HuH-7.5 (cell line): ENCODE results near the gene RGS17.
"Not testable (repeated sequence)": the region's sequence is repeated elsewhere in the genome, so short reads cannot be mapped to it uniquely, and the experiment has no call there.

ENCODE experiments used
- DNase-seq: peaks from one replicate; pipeline ENCODE4 v3.0.0; 2011; ENCODE audit warnings: low spot score

The RGS17 gene, protein sequence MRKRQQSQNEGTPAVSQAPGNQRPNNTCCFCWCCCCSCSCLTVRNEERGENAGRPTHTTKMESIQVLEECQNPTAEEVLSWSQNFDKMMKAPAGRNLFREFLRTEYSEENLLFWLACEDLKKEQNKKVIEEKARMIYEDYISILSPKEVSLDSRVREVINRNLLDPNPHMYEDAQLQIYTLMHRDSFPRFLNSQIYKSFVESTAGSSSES

GRCh38 chr6:153131037-153131981 is at the start of gene RGS17:
RGS17 (minus strand) TSS chr6:153131282; CDS start chr6:153044018, 87,264 bp downstream.
- DNase-seq, result peak; percentile 86

DNA sequence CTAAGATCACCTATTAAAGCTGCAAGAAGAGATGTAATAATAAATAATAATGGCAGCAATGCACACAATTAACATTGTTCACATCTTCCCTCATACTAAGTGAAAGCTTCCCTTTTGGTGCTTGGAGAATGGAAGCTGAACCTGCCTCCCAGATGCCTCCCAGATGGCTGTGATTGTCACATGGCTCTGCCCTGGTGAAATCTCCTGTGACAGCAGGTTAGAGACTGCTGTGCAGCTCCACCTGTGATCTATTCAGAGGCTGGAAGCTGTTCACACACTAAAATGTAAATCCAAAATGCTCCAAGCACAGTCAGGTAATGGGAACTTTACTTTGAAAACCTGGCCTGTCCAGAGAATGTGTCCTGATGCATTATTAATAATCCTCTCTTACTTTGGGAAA is 41.7 kb upstream of the RGS17 start:
- no peak for DNase-seq

- DNase-seq, result no peak
Observed at GRCh38 chr6:153170511-153170910, 39.4 kb upstream of the RGS17 start.

DNA sequence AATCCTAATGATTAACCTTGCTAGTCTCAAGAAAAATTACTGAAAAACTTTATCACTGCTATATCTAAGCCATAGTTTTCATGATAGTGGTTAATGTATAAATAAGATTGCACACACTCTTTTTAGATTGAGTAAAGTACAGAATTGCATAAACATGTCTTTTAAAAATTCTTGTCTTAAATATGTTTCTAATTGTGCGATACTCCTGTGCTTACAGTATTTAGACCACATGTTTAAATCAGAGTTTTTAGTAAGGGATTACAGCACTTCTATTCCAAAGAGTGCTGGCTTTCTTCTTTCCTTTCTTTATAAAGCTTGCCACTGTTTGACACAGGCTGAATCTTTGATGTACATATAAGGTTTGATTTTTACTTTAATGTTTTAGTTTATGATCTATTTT is 36.8 kb upstream of the RGS17 start:
- no peak for DNase-seq

DNA sequence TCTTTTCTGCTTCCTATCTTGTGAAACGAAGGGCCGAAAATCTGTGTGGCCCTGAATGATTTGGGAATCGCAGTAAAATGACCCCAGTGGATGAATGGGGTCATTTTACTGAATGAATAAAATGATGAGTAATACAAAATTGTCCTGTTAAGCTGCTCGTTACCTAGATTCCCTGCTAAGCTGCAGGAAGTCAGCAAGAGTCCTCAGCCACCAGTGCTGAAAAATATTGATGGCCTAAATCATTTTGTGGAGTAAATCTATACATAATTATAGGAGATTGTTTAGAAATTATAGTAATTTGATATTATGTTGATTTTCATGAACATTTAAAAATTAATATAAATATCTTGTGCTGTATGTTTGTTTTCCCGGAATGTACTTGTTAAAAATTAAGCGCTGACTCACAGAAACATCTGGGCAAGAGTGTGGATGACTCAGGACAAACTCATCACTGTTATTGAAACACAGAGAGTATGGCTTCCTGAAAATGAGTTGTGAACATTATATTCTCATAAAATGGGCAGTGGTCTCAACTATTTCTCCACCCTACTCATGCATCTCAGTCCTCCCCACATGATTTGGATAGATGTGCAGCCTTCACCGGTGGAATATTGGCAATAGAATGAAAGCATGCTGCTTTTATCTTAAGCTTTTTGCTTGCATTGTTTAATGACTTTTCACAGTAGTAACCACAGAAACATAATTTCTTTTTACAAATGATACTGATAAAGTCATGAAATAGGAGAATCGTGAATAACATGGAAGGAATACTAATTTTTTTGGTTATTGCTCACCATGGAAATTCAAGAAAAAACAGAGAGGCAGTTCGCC is 36.2 kb upstream of the RGS17 start:
- DNase-seq, result no peak

GRCh38 chr6:153162646-153163045 is 31.6 kb upstream of the RGS17 start:
- no peak for DNase-seq

DNA sequence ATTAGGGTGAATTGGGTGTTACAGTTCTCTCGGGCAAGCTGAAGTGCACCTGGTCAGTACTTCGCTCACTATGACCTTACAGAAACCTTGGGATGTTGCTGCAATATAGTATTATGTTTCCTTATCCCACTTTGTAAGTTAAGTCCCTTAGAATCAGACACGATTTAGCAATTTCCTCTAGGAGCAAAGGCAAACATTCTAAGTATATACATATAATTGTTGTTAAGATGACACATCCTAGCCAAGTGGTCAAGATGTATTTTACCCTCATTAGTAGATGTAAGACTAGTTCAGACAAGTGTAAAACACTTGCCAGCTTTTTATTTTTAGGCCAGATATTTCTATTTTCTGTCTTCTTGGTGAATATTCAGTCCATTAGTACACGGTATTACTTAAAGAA is 31.1 kb upstream of the RGS17 start:
- no peak for DNase-seq

DNA sequence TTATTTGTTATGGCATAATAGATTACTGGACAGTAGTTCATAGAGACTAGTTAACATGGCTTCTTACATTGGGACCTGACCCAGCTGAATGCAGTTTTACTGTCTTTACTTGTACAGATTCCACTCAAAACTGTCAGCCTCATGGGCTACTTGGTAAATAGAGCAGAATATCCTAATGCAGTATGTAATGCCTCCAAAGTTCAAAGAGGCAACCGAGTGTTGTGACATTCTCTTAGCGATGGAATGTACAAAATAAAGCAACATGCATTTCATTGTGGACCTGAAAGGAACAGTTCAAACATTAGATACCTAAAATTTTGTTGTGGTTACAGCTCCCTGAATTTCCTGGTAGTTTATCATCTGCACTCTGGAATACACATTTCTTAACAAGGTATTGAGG is 29.1 kb upstream of the RGS17 start:
- DNase-seq, result no peak

GRCh38 chr6:153150752-153151440 is 19.8 kb upstream of the RGS17 start:
- no peak for DNase-seq

DNA sequence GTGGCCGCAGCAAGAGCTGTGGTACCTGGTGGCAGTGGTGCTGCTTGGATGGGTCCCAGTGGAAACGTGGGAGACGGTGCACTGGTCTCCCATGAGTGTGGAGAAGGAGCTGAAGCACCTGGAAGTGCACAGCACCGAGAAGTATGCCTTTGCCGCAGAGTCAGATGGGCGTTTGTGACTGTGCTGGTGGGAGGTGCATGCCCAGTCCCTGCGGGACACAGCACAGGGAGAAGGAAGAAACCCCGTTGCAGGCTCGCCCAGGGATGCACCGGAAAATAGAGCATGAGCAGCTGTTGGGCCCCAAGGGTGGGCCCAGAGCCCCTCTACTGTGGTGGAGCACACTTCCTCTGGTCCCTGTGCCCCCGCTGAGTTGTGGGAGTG is 19.3 kb upstream of the RGS17 start:
- no peak for DNase-seq

- no peak for DNase-seq
Observed at GRCh38 chr6:153149891-153150290, 18.8 kb upstream of the RGS17 start.

GRCh38 chr6:153146413-153146812 is 15.3 kb upstream of the RGS17 start:
- DNase-seq, result no peak

DNA sequence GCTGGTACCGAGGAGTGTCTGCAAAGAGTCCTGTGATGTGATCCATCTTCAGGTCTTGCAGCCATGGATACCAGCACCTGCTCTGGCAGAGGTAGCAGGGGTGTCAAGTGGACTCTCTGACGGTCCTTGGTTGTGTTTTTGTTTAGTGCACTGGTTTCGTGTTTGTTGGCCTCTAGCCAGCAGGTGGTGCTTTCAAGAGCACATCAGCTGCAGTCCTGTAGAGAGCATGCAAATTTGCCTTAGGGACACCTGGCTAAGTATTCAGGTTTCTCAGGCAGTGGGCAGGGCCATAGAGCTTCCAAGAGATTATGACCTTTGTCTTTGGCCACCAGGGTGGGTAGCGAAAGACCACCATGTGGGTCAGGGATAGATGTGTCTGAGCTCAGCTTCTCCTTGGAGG is 14.5 kb upstream of the RGS17 start:
- no peak for DNase-seq

GRCh38 chr6:153143200-153143599 is 12.1 kb upstream of the RGS17 start:
- no peak for DNase-seq

- DNase-seq, result no peak
Observed at GRCh38 chr6:153140299-153140698, 9.2 kb upstream of the RGS17 start.

GRCh38 chr6:153138930-153139329 is 7.8 kb upstream of the RGS17 start:
- no peak for DNase-seq

DNA sequence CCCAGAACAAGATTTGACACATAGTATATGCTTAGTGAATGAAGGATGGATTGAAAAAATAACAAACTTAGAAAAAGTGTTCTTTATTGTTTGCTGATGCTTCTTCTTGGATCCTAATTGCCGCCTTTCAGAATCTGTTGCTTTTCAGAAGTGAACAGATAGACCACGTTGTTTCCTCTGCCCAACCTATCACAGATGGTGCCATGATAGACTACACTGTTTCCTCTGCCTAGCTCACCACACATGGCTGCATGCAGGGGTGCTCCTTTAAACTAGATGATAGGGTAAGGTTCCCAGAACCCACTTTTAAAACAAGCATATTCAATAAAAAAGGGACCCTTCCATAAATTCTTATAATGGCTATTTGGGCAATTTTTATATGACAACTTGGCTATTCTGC is 4.6 kb upstream of the RGS17 start:
- no peak for DNase-seq

GRCh38 chr6:153133667-153134066 is 2.6 kb upstream of the RGS17 start:
- DNase-seq, result not testable (repeated sequence)

DNA sequence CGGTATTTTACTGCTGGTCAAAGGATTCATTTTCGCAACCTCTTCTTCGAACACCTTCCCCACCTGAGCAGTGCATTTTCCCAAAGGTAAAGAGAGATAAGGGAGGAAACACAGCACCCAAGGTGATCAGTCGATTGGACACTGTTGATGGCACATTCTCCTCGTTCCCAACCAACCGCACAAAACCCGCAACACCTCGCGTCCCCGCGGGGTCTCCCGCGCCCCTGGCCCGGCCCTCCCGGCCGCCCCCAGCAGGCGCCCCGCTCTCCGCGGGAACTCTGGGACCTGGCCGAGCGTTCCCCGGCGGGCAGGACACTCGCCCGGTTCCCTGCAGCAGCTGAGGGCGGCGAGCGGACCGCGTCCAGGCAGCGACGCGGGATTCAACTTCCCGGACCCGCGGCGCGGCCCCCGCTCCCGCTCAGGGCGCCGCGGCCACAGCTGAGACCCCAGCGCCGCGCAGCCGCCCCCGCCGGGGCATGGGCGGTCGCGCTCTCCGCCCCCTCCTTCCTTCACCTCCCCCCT is 506 bp downstream of the RGS17 start:
- peak; percentile 20 for DNase-seq

GRCh38 chr6:153129873-153130514 is 1.1 kb downstream of the RGS17 start:
- no peak for DNase-seq

DNA sequence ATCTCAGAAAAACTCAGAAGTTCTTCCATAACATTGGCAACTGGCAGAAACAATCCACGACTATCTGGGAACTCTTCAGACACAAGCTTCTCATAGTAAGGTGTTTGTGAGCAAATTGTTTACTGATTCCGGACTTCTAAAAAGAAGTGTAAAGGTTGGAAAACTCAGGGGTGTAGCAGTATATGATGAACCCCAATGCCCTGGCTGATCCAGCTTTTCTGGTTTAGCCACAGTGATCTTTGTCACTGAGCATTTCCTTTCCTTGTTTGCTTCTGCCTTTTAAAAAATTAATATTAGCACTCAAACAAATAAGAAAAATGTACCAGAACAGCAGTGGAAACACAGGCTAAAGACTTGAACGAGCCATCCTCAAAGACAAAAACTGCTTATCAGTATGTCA is 4.9 kb downstream of the RGS17 start:
- DNase-seq, result no peak
